Thyroid gland (tissue), 4 donors: ENCODE measurements around the gene SORCS2. TPM values are rescaled to one million over a fixed set of nuclear protein-coding genes. Genes with fewer than 3 reads are reported as not detected.

Experiments
- DNase-seq, 2 donors: peaks; one replicate each; pipeline ENCODE4 v3.0.0-alpha.2; 2019
- H3K27ac ChIP-seq, 3 donors: fragments of 200-600 bp; sonication (generic); 1 replicate in 2 of 3; 2 replicates in 1 of 3; pipeline ENCODE4 v1.5.1; 2016 to 2019; ENCODE audit warnings: mild to moderate bottlenecking in 1 of 3, moderate library complexity in 1 of 3
- H3K27me3 ChIP-seq: fragments of 200-600 bp; sonication (generic); one replicate; pipeline ENCODE4 v1.5.1; 2019
- H3K36me3 ChIP-seq, 2 donors: fragments of 200-600 bp; sonication (generic); one replicate each; pipeline ENCODE4 v1.5.1; 2016 to 2019
- H3K4me1 ChIP-seq, 2 donors: fragments of 200-600 bp; sonication (generic); one replicate each; pipeline ENCODE4 v1.5.1; 2017 to 2019
- H3K4me3 ChIP-seq, 3 donors: fragments of 200-600 bp; sonication (generic); replicated peaks in 1 of 3; 1 replicate in 2 of 3; 2 replicates in 1 of 3; pipeline ENCODE4 v1.5.1; 2016; ENCODE audit warnings: mild to moderate bottlenecking in 1 of 3
- H3K9me3 ChIP-seq: fragments of 200-600 bp; sonication (generic); one replicate; pipeline ENCODE4 v1.5.1; 2017
- POLR2A ChIP-seq, 2 donors: fragments of 450-650 bp; IDR thresholded peaks; one replicate each; pipeline ENCODE4 v1.6.1; 2017; ENCODE audit warnings: antibody characterized with exemption in 2 of 2, mild to moderate bottlenecking in 2 of 2, moderate library complexity in 1 of 2
- WGBS, 2 donors: methylation state at CpG; one replicate each; pipeline ENCODE4 v1.1.5; 2017; 5-methylcytosine and 5-hydroxymethylcytosine counted together
- intact Hi-C: fragments of 100-400 bp; cut with DNase I; formaldehyde crosslinking; loops from one replicate; pipeline ENCODE4 v1.15.1; 2023
- total RNA-seq, 4 donors: library from RNA; depleted of rRNA; stranded (reverse); fragments of >200 nt; gene quantifications; one replicate each; pipeline ENCODE4 v1.2.3, GENCODE V29; 2016
- TF ChIP-seq, protein P1 (sequence below), 6 experiments: fragments of 200-600 bp in 3 of 6; fragments of 450-650 bp in 3 of 6; sonication (generic) in 3 of 6; IDR thresholded peaks; one replicate each; pipeline ENCODE4 v1.5.1; 2016 to 2019; ENCODE audit warnings: antibody characterized with exemption in 6 of 6, mild to moderate bottlenecking in 2 of 6, inconsistent platforms in 1 of 6, moderate library complexity in 1 of 6

Gene SORCS2
- total RNA-seq, 4 donors from 2014 or later = 1.7 to 13.6 (median 3.6) TPM

DNA sequence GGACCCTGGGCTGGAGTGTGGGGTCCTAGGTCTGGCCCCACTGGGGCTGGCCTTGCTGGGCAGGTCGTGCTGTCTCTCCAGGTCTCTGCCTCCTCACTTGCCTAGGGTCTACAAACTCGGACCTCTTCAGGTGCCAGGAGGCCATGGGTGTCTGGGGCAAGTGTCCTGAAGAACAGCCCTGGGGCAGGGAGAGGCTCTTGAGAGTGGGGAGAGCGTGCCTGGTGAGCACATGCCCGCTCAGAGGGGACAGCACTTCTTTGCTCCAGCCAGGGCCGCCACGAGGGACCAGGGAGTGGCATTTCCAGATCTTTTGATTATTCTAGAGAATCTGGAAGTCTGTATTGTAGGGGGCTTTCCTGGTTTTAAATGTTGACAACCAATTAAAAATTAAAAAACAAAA lies 63.7 kb downstream of the SORCS2 start:
- no peak for TF ChIP-seq POLR2A (IDR thresholded peaks at IDR 0.05)
- TF ChIP-seq, protein P1, sequence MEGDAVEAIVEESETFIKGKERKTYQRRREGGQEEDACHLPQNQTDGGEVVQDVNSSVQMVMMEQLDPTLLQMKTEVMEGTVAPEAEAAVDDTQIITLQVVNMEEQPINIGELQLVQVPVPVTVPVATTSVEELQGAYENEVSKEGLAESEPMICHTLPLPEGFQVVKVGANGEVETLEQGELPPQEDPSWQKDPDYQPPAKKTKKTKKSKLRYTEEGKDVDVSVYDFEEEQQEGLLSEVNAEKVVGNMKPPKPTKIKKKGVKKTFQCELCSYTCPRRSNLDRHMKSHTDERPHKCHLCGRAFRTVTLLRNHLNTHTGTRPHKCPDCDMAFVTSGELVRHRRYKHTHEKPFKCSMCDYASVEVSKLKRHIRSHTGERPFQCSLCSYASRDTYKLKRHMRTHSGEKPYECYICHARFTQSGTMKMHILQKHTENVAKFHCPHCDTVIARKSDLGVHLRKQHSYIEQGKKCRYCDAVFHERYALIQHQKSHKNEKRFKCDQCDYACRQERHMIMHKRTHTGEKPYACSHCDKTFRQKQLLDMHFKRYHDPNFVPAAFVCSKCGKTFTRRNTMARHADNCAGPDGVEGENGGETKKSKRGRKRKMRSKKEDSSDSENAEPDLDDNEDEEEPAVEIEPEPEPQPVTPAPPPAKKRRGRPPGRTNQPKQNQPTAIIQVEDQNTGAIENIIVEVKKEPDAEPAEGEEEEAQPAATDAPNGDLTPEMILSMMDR (IDR thresholded peaks at IDR 0.05) = no peak
- intact Hi-C loops = no loop called here
- Histone ChIP-seq H3K4me3 (no peak overlapping the region), H3K27ac (no peak overlapping the region), H3K4me1 (peaks cover 0 to 11% of the 10 kb centered on the region in 2 donors), H3K9me3 (no peaks in the 10 kb centered on the region), H3K27me3 (no peaks in the 10 kb centered on the region), H3K36me3 (no peaks in the 10 kb centered on the region)
- WGBS, 2 donors = 83 to 84% methylated on average over 4 to 6 of the region's 6 CpGs
- no peak for DNase-seq

- 50 to 55% methylated on average over 16 to 17 of the region's 17 CpGs for WGBS, 2 donors
- TF ChIP-seq, protein P1 (IDR thresholded peaks at IDR 0.05) = no peak
- no peak for TF ChIP-seq POLR2A (IDR thresholded peaks at IDR 0.05)
- peak; percentile 87 to 90 for DNase-seq
- Histone ChIP-seq H3K36me3 (no peaks in the 10 kb centered on the region), H3K4me3 (no peak overlapping the region), H3K27me3 (no peaks in the 10 kb centered on the region), H3K27ac (no peak overlapping the region), H3K4me1 (peaks cover 0 to 11% of the 10 kb centered on the region in 2 donors), H3K9me3 (no peaks in the 10 kb centered on the region)
- intact Hi-C loops = no loop called here
Observed at GRCh38 chr4:7256984-7257810, 64.9 kb downstream of the SORCS2 start.

GRCh38 chr4:7259039-7259438 lies 66.7 kb downstream of the SORCS2 start:
- intact Hi-C loops = no loop called here
- Histone ChIP-seq H3K9me3 (no peaks in the 10 kb centered on the region), H3K4me3 (no peak overlapping the region), H3K4me1 (peaks cover 0 to 11% of the 10 kb centered on the region in 2 donors), H3K36me3 (no peaks in the 10 kb centered on the region), H3K27ac (no peak overlapping the region), H3K27me3 (no peaks in the 10 kb centered on the region)
- TF ChIP-seq, protein P1 (IDR thresholded peaks at IDR 0.05) = no peak
- TF ChIP-seq POLR2A (IDR thresholded peaks at IDR 0.05) = no peak
- 91% methylated on average over 7 of the region's 7 CpGs for WGBS, 2 donors
- no peak for DNase-seq

- peaks cover 0 to 11% of the 10 kb centered on the region in 2 donors for H3K4me1 ChIP-seq
- no peaks in the 10 kb centered on the region for H3K36me3 ChIP-seq
- TF ChIP-seq, protein P1 (IDR thresholded peaks at IDR 0.05) = no peak
- no peak for TF ChIP-seq POLR2A (IDR thresholded peaks at IDR 0.05)
- 90 to 92% methylated on average over 7 of the region's 7 CpGs for WGBS, 2 donors
- H3K4me3 ChIP-seq = no peak overlapping the region
- no peaks in the 10 kb centered on the region for H3K27me3 ChIP-seq
- no peaks in the 10 kb centered on the region for H3K9me3 ChIP-seq
- intact Hi-C loops = no loop called here
- H3K27ac ChIP-seq = no peak overlapping the region
- DNase-seq = no peak
Observed at GRCh38 chr4:7260569-7260968, 68.2 kb downstream of the SORCS2 start.

DNA sequence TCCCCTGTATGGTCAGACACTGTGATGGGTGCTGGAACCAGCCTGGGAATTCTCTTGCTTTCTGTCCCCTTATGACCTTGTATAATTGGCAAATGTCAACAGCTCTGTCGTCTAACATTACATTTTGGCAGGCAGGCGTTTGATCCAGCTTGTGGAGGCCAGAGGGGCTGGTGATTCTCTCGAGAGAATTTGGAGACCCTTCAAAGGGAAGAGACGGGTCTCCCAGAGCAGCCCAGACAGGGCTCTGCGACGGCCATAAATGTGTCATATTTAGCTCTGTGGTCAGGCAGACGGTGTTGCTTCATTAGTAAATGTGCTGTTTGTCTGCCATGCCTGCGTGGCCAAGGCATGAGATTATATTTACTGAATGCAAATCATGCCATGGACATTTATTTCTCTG lies 68.7 kb downstream of the SORCS2 start:
- Histone ChIP-seq H3K36me3 (no peaks in the 10 kb centered on the region), H3K4me1 (peaks cover 0 to 11% of the 10 kb centered on the region in 2 donors), H3K9me3 (no peaks in the 10 kb centered on the region), H3K27ac (no peak overlapping the region), H3K27me3 (no peaks in the 10 kb centered on the region), H3K4me3 (no peak overlapping the region)
- WGBS, 2 donors = 74 to 80% methylated on average over 8 of the region's 8 CpGs
- TF ChIP-seq, protein P1 (IDR thresholded peaks at IDR 0.05) = no peak
- TF ChIP-seq POLR2A (IDR thresholded peaks at IDR 0.05) = no peak
- no peak for DNase-seq
- intact Hi-C loops = no loop called here
